ENCODE results near the gene HRK. TPM values are rescaled to one million over a fixed set of nuclear protein-coding genes. Genes with fewer than 3 reads are reported as not detected.

Gene HRK
- total RNA-seq, 2 experiments from 2014 or later, result not detected

- Mint-ChIP-seq H3K4me1 (ENCODE audit: low read depth) (no peaks in the 10 kb centered on the region), H3K9me3 (ENCODE audit: insufficient read depth) (no peaks in the 10 kb centered on the region), H3K4me3 (no peak overlapping the region), H3K36me3 (ENCODE audit: low read depth) (no peaks in the 10 kb centered on the region), H3K27me3 (ENCODE audit: low read depth) (no peaks in the 10 kb centered on the region), H3K27ac (no peak overlapping the region)
- ATAC-seq, result no peak
- ChIA-PET POLR2A (interaction anchor here (0.7 kb wide), 1 partner anchor 61 kb away, joined by 5 read pairs; no protein-coding TSS in a partner anchor), CTCF (no interaction called here)
- no peak for DNase-seq
Measured at GRCh38 chr12:116806845-116807440, 74.3 kb downstream of the HRK start.

Other genes with a start within 250 kb of the HRK start
- 10 to 100 TPM; 31.3 to 32.5 TPM for gene SPRING1, start 143.4 kb downstream of the HRK start, total RNA-seq
- 10 to 100 TPM; 11.8 to 11.9 TPM for gene RNFT2, start 143.1 kb downstream of the HRK start, total RNA-seq
- 10 to 100 TPM; 12.4 to 12.9 TPM for gene FBXW8, start 29.5 kb upstream of the HRK start, total RNA-seq
- gene TESC, start 218.0 kb upstream of the HRK start, total RNA-seq, result 100 to 1,000 TPM; 103 to 106 TPM

Measured in activated CD8-positive, alpha-beta T cell treated with anti-CD3 and anti-CD28 coated beads, Interleukin-2, amount 10 ng/mL, durations not matched to agents 7 days and 5 days (primary cell).